OCI-LY1 (cell line): ENCODE results near the gene PAX5.

ENCODE experiments used
- H2AFZ ChIP-seq: fragments of 200-600 bp; sonication (generic), shearing (Covaris generic); 2 replicates; pipeline ENCODE4 v1.6.0; 2014; ENCODE audit warnings: antibody characterized with exemption, mild to moderate bottlenecking, low read length
- H3F3A ChIP-seq: fragments of 200-600 bp; sonication (generic), shearing (Covaris generic); 2 replicates; pipeline ENCODE4 v1.6.0; 2014; ENCODE audit warnings: mild to moderate bottlenecking, antibody characterized with exemption, low read length, moderate library complexity; ENCODE audit not compliant: insufficient read depth
- H3K27ac ChIP-seq: fragments of 200-600 bp; sonication (generic); 2 replicates; pipeline ENCODE4 v1.5.1; 2014; ENCODE audit warnings: low read length, mixed run types, mild to moderate bottlenecking, low read depth; ENCODE audit not compliant: poor library complexity, severe bottlenecking
- H3K27me3 ChIP-seq: fragments of 200-600 bp; sonication (generic); 2 replicates; pipeline ENCODE4 v1.6.0; 2014; ENCODE audit warnings: antibody characterized with exemption, mild to moderate bottlenecking, low read length, moderate library complexity; ENCODE audit not compliant: insufficient read depth
- H3K36me3 ChIP-seq: fragments of 200-600 bp; sonication (generic); 2 replicates; pipeline ENCODE4 v1.6.1; 2014; ENCODE audit warnings: mild to moderate bottlenecking, antibody characterized with exemption, low read length, moderate library complexity, mixed read lengths; ENCODE audit not compliant: insufficient read depth
- H3K4me1 ChIP-seq: fragments of 200-600 bp; sonication (generic); 2 replicates; pipeline ENCODE4 v1.5.1; 2014; ENCODE audit warnings: mild to moderate bottlenecking, low read length, moderate library complexity; ENCODE audit not compliant: insufficient read depth, severe bottlenecking
- H3K4me2 ChIP-seq: fragments of 200-600 bp; sonication (generic), shearing (Covaris generic); 2 replicates; pipeline ENCODE4 v1.6.1; 2014; ENCODE audit warnings: low read length
- H3K4me3 ChIP-seq: fragments of 200-600 bp; sonication (generic); 2 replicates; pipeline ENCODE4 v1.5.1; 2014; ENCODE audit warnings: low read length, low read depth, mild to moderate bottlenecking, mixed read lengths; ENCODE audit not compliant: poor library complexity, severe bottlenecking
- H3K79me2 ChIP-seq: fragments of 200-600 bp; shearing (Covaris generic); 2 replicates; pipeline ENCODE4 v1.6.1; 2016; ENCODE audit warnings: mixed run types, low read length, mixed read lengths; ENCODE audit not compliant: insufficient read depth
- H3K9ac ChIP-seq: fragments of 200-600 bp; sonication (generic), shearing (Covaris generic); 2 replicates; pipeline ENCODE4 v1.6.1; 2014; ENCODE audit warnings: mild to moderate bottlenecking, low read length, mixed read lengths
- H3K9me2 ChIP-seq: fragments of 200-600 bp; sonication (generic), shearing (Covaris generic); 2 replicates; pipeline ENCODE4 v1.6.1; 2014; ENCODE audit warnings: low read depth, mild to moderate bottlenecking, low read length, mixed read lengths
- H3K9me3 ChIP-seq: fragments of 200-600 bp; shearing (Covaris generic); 2 replicates; pipeline ENCODE4 v1.6.1; 2014; ENCODE audit warnings: low read length, mixed read lengths
- H4K20me1 ChIP-seq: fragments of 200-600 bp; sonication (generic), shearing (Covaris generic); 2 replicates; pipeline ENCODE4 v1.6.0; 2016; ENCODE audit warnings: mild to moderate bottlenecking, low read length; ENCODE audit not compliant: insufficient read depth
- CTCF ChIP-seq: fragments of 200-600 bp; sonication (generic), shearing (Covaris generic); IDR thresholded peaks from 2 replicates; pipeline ENCODE4 v1.5.1; 2017; ENCODE audit warnings: mild to moderate bottlenecking, antibody characterized with exemption, low read length, moderate library complexity, mixed read lengths
- EZH2 ChIP-seq: fragments of 200-600 bp; sonication (generic), shearing (Covaris generic); IDR thresholded peaks from 2 replicates; pipeline ENCODE4 v1.8.0; 2017; ENCODE audit warnings: borderline replicate concordance, mixed run types, mild to moderate bottlenecking, antibody characterized with exemption, low read length, moderate library complexity, mixed read lengths

Gene PAX5

GRCh38 chr9:37032713-37033112 is 1.4 kb downstream of the PAX5 start:
- H3K9me2 ChIP-seq, result no peaks in the 10 kb centered on the region
- peak overlapping the region; percentile 94 for H3K9ac ChIP-seq
- no peaks in the 10 kb centered on the region for H3K9me3 ChIP-seq
- H2AFZ ChIP-seq, result no peak overlapping the region
- peaks cover 47% of the 10 kb centered on the region for H3K79me2 ChIP-seq
- no peaks in the 10 kb centered on the region for H3K36me3 ChIP-seq
- peaks cover 5% of the 10 kb centered on the region; the same call in 1 of the 2 replicates for H3F3A ChIP-seq
- H3K4me3 ChIP-seq, result peak overlapping the region; percentile 82
- peaks cover 81% of the 10 kb centered on the region for H3K4me1 ChIP-seq
- H3K27me3 ChIP-seq, result no peaks in the 10 kb centered on the region
- H4K20me1 ChIP-seq, result no peaks in the 10 kb centered on the region
- peak overlapping the region; percentile 97 for H3K27ac ChIP-seq
- TF ChIP-seq EZH2, result no peak
- TF ChIP-seq CTCF, result peak; percentile 40; the same call in 1 of the 2 replicates
- peak overlapping the region; percentile 88 for H3K4me2 ChIP-seq

- peaks cover 78% of the 10 kb centered on the region for H3K4me1 ChIP-seq
- no peaks in the 10 kb centered on the region for H4K20me1 ChIP-seq
- H3K9me3 ChIP-seq, result no peaks in the 10 kb centered on the region
- TF ChIP-seq CTCF (no peak), EZH2 (no peak)
- H3K4me2 ChIP-seq, result peak overlapping the region; percentile 88
- H3K27me3 ChIP-seq, result no peaks in the 10 kb centered on the region
- peak overlapping the region; percentile 94 for H3K9ac ChIP-seq
- H3K4me3 ChIP-seq, result peak overlapping the region; percentile 82
- no peaks in the 10 kb centered on the region for H3K9me2 ChIP-seq
- peaks cover 5% of the 10 kb centered on the region; the same call in 1 of the 2 replicates for H3F3A ChIP-seq
- H3K27ac ChIP-seq, result peak overlapping the region; percentile 97
- no peaks in the 10 kb centered on the region for H3K36me3 ChIP-seq
- H2AFZ ChIP-seq, result no peak overlapping the region
- peaks cover 52% of the 10 kb centered on the region for H3K79me2 ChIP-seq
These were observed 2.2 kb downstream of the PAX5 start for GRCh38 chr9:37031902-37032301.

- no peak overlapping the region for H2AFZ ChIP-seq
- peak overlapping the region; percentile 88 for H3K4me2 ChIP-seq
- H3K4me3 ChIP-seq, result peak overlapping the region; percentile 82
- peaks cover 5% of the 10 kb centered on the region; the same call in 1 of the 2 replicates for H3F3A ChIP-seq
- H3K27ac ChIP-seq, result peak overlapping the region; percentile 97
- no peaks in the 10 kb centered on the region for H3K9me3 ChIP-seq
- TF ChIP-seq CTCF (no peak), EZH2 (no peak)
- H3K79me2 ChIP-seq, result peaks cover 60% of the 10 kb centered on the region
- H3K9me2 ChIP-seq, result no peaks in the 10 kb centered on the region
- H3K27me3 ChIP-seq, result no peaks in the 10 kb centered on the region
- peaks cover 70% of the 10 kb centered on the region for H3K4me1 ChIP-seq
- H4K20me1 ChIP-seq, result no peaks in the 10 kb centered on the region
- H3K36me3 ChIP-seq, result peaks cover 7% of the 10 kb centered on the region
- H3K9ac ChIP-seq, result peak overlapping the region; percentile 94
These were observed 3.0 kb downstream of the PAX5 start for GRCh38 chr9:37031081-37031480.
